AG04450 (cell line): ENCODE measurements around the gene DNAH3. TPM values are rescaled to one million over a fixed set of nuclear protein-coding genes. Genes with fewer than 3 reads are reported as not detected.

Experiments used
- CTCF ChIA-PET: fragments of 300-600, 350-600 bp; formaldehyde crosslinking; extraction: SDS; loops from one replicate; lab custom pipeline; 2022; ENCODE audit warnings: antibody characterized with exemption, inconsistent platforms; lab: Charles Lee
- POLR2A ChIA-PET: fragments of 350-600 bp; formaldehyde crosslinking; extraction: SDS; loops from one replicate; lab custom pipeline; 2021; ENCODE audit warnings: antibody characterized with exemption, inconsistent platforms; lab: Yijun Ruan, JAX
- DNase-seq: peaks from one replicate; pipeline ENCODE4 v3.0.0-alpha.2; 2011; ENCODE audit warnings: low read depth, low spot score
- H3K27ac ChIP-seq: one replicate; pipeline ENCODE4 v1.5.1; 2012; ENCODE audit warnings: low read depth, low read length, control low read depth
- H3K27me3 ChIP-seq: one replicate; pipeline ENCODE4 v1.6.0; 2012; ENCODE audit warnings: low read length; ENCODE audit not compliant: control insufficient read depth, insufficient read depth
- H3K4me3 ChIP-seq: 2 replicates; pipeline ENCODE4 v1.5.1; 2011; ENCODE audit warnings: mild to moderate bottlenecking, low read depth, low read length, control low read depth
- H3K9me3 ChIP-seq: 2 replicates; pipeline ENCODE4 v1.5.1; 2012; ENCODE audit warnings: low read length; ENCODE audit not compliant: control insufficient read depth, insufficient read depth
- CTCF ChIP-seq: IDR thresholded peaks from 2 replicates; pipeline ENCODE4 v1.5.1; 2011; ENCODE audit warnings: low read depth, low read length, control low read depth, inconsistent platforms
- polyA plus RNA-seq: library from polyadenylated mRNA; depleted of rRNA; stranded (reverse); fragments of >200 nt; gene quantifications from 2 replicates; pipeline ENCODE4 v1.2.3, GENCODE V29; 2011

DNAH3 gene
- polyA plus RNA-seq, 1 experiment = not detected

GRCh38 chr16:21186326-21186691 is 35.7 kb upstream of the DNAH3 start:
- POLR2A ChIA-PET = no interaction called here

GRCh38 chr16:21185659-21186325 is 35.1 kb upstream of the DNAH3 start:
- Histone ChIP-seq H3K4me3 (no peak overlapping the region), H3K27me3 (no peaks in the 10 kb centered on the region), H3K27ac (no peak overlapping the region), H3K9me3 (no peaks in the 10 kb centered on the region; the same call in 1 of the 2 replicates)
- CTCF ChIA-PET = interaction anchor here (0.6 to 5.2 kb wide), 4 partner anchors 29 to 471 kb away, joined by 3 to 74 read pairs (median 4); no protein-coding TSS in a partner anchor
- POLR2A ChIA-PET = no interaction called here
- no peak for TF ChIP-seq CTCF
- DNase-seq = no peak

More at GRCh38 chr16:21186326-21186691, 35.7 kb upstream of the DNAH3 start:
- no peak for TF ChIP-seq CTCF
- CTCF ChIA-PET = interaction anchor here (0.6 to 5.2 kb wide), 3 partner anchors 30 to 471 kb away, joined by 3 to 74 read pairs (median 4); no protein-coding TSS in a partner anchor
- DNase-seq = no peak
- Histone ChIP-seq H3K27ac (no peak overlapping the region), H3K27me3 (no peaks in the 10 kb centered on the region), H3K4me3 (no peak overlapping the region), H3K9me3 (no peaks in the 10 kb centered on the region; the same call in 1 of the 2 replicates)

GRCh38 chr16:21184834-21185233 is 34.2 kb upstream of the DNAH3 start:
- DNase-seq = no peak
- POLR2A ChIA-PET = no interaction called here
- CTCF ChIA-PET = interaction anchor here (1.0 to 1.5 kb wide), 2 partner anchors 28 to 116 kb away, joined by 3 to 4 read pairs; no protein-coding TSS in a partner anchor
- TF ChIP-seq CTCF = no peak
- H3K9me3 ChIP-seq = no peaks in the 10 kb centered on the region; the same call in 1 of the 2 replicates
- no peaks in the 10 kb centered on the region for H3K27me3 ChIP-seq
- no peak overlapping the region for H3K27ac ChIP-seq
- H3K4me3 ChIP-seq = no peak overlapping the region

- H3K27ac ChIP-seq = no peak overlapping the region
- no peaks in the 10 kb centered on the region; the same call in 1 of the 2 replicates for H3K9me3 ChIP-seq
- H3K27me3 ChIP-seq = no peaks in the 10 kb centered on the region
- no peak for TF ChIP-seq CTCF
- no peak for DNase-seq
- CTCF ChIA-PET = no interaction called here
- no peak overlapping the region for H3K4me3 ChIP-seq
- POLR2A ChIA-PET = no interaction called here
Measured at GRCh38 chr16:21183995-21184394, 33.3 kb upstream of the DNAH3 start.

GRCh38 chr16:21179983-21180365 is 29.3 kb upstream of the DNAH3 start:
- no peak for TF ChIP-seq CTCF
- H3K9me3 ChIP-seq = no peaks in the 10 kb centered on the region; the same call in 1 of the 2 replicates
- no peak overlapping the region for H3K27ac ChIP-seq
- no peaks in the 10 kb centered on the region for H3K27me3 ChIP-seq
- DNase-seq = no peak
- POLR2A ChIA-PET = no interaction called here
- CTCF ChIA-PET = interaction anchor here (0.7 to 3.2 kb wide), 2 partner anchors 9 to 1967 kb away, joined by 3 to 18 read pairs; no protein-coding TSS in a partner anchor
- no peak overlapping the region for H3K4me3 ChIP-seq
